Activated CD4-positive, alpha-beta T cell treated with anti-CD3 and anti-CD28 coated beads, Interleukin-2, Interleukin-6, amounts not matched to agents 100 ng/mL and 50 ng/mL, durations not matched to agents 16 hours and 8 hours (primary cell): ENCODE data around the gene FGFBP1.

Experiments
- DNase-seq: peaks from one replicate; pipeline ENCODE4 v3.0.0-alpha.2; 2020

FGFBP1 gene

GRCh38 chr4:15938640-15939039, at the start of gene FGFBP1:
Gene FGFBP1, minus strand, starts transcription at chr4:15938740. Its CDS starts 2,108 bp downstream, at chr4:15936632.
- DNase-seq: no peak

GRCh38 chr4:15988222-15988621, 49.7 kb upstream of the FGFBP1 start:
- DNase-seq: no peak

DNA sequence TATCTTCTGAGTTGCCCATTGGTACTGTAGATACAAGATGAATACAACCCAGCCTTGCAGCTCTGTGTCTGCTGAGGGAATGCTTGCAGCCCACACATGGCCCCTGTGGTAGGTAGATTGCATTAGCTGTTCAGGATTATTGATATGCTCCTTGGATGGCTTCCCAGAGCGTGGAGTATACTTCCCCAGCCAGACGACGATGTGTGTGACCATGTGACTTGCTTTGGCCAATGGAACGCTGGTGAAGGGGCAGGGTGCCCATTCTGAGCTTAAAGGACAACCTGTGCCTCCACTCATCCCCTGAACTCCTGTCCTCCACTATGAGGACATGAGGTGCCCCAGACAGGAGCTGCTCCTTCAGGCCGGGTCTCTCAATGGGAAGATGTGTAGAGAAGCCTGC, 48.4 kb upstream of the FGFBP1 start:
- no peak for DNase-seq

DNA sequence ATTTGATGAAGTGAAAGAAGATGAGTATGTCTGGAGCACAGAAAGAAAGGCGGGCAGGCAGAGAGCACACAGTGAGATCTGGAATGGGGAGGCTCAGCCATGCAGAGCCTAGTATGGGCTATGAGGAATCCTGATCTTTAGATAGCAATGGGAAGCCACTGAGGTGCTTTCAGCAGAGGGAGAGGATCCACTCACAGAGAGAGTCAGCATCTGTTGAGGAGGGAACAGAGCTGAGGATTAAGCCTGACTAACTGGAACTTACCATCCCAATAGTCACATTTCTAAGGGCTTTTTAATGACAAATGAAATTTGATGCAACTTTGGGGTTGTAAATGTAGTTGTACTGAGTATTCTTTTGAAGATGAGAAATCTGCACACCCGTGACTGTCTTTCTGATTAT, 45.1 kb upstream of the FGFBP1 start:
- DNase-seq: no peak

DNA sequence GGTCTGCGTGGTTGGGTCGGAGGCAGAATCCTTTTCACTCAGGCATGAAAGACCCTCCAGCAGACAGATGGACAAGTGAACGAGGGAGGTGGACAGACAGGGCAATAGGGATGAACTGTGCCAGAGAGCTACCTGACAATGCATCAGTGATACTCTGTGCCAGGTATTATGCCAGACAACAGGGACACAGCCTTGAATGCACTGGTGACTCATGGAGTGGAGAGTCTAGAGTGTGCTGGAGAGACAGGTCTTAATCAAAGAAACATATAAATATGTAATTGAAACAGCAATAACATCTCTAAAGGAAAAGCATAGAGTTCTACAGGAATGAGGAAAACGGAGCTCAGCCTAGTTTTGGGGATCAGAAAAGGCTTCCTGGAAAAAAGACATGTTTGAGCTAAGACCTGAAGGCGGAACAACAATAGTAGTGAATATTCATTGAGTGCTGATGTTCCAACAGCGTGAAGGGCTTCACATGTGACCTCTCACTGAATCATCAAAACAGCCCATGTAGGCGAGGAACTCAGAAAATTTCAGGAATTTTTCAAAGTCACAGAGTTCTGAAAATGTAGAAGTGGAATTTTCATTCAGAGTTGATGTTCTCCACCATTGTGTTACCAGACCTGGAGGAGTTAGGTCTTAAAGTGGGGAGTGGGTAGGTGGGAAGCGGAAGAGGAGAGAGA, 44.4 kb upstream of the FGFBP1 start:
- DNase-seq: no peak

- no peak for DNase-seq
Observed at GRCh38 chr4:15976456-15977447, 38.2 kb upstream of the FGFBP1 start.

GRCh38 chr4:15971068-15971801, 32.7 kb upstream of the FGFBP1 start:
- DNase-seq: no peak

DNA sequence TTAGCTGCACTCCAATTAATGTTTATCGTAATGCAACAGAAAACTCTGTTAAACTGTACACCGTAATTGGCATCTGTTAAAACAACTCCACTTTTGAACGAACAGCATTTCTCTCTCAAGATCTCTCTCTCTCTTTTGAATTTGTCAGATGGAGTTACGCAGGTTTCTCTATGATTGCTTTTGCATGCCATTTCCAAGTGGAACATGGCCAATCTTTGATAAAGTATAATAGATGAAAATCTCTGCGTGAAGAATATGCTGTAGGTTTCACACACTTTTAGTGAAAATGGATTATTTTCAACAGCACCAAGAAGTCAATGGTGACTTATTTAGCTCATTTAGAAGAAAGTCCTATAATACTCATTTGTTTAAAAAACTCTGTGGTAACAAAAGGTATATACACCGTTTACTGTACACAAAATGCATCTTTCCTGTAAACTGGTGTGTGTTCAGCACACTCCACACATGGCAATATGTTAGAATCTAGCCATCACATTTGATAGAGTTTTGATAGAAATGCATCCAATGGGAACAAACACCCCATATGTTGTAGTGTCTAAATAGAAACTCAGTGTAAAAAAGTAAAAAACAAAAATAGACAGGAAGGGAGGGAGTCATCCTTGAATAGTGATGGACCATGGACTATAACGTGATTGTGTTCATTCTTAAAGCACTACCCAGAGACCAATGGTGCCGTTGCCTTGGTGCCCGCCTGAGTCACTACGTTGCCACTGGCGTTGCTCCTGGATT, 30.2 kb upstream of the FGFBP1 start:
- DNase-seq: no peak

DNA sequence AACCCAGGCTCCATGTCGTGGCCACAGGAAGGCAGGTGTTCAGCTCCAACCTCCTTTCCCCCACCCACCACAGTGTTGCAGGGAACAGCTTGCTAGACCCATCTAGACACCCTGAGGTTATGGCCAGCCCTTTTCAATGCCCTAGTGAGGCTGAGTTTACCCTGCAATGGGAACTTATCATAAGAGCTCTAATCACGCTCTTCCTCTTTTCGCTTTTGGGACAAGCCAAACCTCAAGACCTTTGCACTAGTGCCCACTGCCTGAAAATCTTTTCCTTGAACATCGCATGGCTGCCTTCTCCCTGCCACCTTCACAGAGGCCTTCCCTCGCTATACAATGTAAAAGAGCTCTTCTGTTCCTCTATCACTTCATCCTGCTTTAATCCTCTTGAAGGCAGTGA, 26.8 kb upstream of the FGFBP1 start:
- no peak for DNase-seq

DNA sequence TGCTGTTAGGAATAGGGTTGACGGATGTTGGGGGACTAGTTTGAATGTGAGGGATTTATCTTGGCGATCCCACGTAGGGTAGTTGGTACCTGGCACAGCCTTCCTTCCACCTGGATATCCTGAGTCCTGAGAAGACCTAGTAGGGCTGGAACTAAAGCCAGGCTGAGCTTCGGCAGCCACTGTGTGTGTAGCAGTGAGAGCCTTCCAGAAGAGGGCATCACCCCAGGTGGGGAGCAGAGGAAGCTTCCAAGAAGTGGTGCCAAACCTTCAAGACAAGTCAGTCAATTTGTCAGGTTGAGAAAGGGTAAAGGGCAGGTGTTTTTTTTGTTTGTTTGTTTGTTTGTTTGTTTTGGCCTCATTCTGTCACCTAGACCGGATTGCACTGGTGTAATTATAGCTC, 25.6 kb upstream of the FGFBP1 start:
- DNase-seq: peak; percentile 3

GRCh38 chr4:15963576-15963975, 25.0 kb upstream of the FGFBP1 start:
- peak; percentile 32 for DNase-seq

GRCh38 chr4:15963001-15963451, 24.5 kb upstream of the FGFBP1 start, which contains the start of gene FGFBP2:
Gene FGFBP2, minus strand, starts transcription at chr4:15963175. Its CDS starts 46 bp downstream, at chr4:15963129.
- DNase-seq: peak; percentile 56

DNA sequence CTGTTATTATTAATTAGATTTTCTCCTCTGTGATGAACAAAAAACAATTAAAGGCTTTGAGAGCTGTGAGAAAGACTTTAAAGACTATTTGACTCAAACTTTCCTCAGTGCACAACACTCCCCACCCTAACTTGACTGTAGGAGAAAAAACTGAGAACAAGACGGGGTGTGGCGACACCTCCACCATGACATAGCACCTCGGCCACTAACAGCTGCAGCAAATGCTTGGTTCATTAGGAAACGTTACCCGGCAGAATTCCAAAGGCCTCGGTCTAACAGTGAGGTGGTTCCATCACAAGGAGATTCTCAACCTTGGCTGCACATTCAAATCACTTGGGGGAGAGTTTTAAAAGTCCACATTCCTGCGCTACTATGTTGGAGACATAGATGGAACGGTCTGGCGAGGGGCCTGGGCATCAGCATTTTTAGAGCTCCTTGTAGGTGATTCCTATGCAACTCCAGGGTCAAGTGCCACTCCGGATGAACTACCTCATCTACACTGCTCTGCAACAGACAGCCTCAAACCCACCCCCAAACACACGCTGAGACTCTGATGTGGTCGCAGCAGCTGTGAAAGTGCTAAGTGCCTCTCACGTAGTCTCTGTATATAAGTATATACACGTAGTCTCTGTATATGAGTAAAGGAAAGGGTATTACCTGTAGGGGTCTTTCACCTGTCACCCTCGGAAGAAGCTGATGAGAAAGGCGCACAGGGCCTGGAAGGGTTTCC, 23.4 kb upstream of the FGFBP1 start:
- DNase-seq: no peak

GRCh38 chr4:15958562-15958961, 20.0 kb upstream of the FGFBP1 start:
- DNase-seq: no peak

DNA sequence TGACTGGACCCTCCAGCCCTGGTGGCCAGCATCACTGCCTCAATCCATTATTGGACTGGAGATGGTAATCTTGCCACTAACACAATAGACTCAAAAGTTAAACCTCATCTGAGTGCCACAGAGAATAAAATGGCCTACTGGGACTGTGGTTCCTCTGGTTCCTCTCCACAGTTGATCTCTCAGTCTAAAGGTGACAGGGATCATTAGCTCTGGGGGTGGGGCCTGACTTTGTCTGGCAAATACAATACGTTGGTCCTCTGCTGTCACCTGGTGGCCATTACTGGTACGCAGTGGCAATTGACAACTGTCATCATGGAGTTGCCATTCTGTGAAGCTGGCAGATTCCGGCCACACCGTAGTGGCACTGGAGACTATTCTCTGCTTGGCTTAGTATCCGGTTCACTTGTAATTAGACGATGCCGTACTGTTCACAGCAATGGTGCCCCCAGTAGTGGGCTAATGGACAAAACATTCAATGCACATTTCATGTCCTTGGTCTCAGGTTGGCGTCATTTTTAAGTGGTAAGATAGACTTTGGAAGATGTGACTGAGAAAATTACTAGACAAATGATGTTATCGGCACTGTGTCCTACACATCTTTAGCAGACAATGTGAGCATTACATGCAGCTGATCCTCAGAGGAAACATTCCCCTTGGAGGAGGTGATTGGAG, 17.8 kb upstream of the FGFBP1 start:
- DNase-seq: peak; percentile 77

- DNase-seq: no peak
Observed at GRCh38 chr4:15955670-15956069, 17.1 kb upstream of the FGFBP1 start.

DNA sequence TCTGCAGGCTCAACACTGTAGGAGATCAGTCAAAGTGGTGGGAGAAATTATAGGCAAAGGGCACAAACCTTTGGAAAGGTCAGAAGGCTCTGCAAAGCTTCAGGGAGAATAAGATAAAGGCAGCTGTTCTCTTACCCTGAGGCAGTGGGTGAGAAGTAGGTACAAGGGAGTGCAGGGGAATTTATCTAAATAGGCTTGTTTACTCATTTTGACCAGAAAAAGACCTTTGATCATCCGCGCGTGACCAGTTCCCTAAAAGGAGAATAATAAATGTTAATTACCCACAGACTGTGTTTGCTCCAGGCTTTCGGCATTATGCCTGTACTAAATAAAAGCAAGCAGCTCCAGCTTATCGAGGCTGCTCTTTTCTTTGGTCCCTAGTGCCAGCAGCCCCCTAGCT, 15.1 kb upstream of the FGFBP1 start:
- DNase-seq: no peak

DNA sequence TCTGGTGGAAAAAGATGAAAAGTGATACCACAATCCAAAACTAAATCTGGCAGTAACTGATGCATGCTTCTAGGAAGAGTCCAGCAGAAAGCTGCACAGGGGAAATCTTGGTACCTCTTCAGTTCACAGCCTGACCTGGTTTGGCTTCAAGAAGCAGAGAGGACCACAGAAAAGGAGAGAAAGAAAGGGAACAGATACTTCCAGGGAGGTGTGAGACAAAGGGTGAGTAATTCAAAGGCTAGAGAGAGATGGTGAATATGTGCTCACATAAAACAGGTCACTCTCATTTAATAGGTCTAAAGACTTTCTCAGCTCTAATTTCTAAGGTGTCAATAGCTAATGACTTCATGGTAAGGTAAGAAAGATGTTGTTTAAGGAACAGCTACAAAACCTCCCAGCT, 13.2 kb upstream of the FGFBP1 start:
- DNase-seq: no peak

- no peak for DNase-seq
Observed at GRCh38 chr4:15948826-15949225, 10.3 kb upstream of the FGFBP1 start.

DNA sequence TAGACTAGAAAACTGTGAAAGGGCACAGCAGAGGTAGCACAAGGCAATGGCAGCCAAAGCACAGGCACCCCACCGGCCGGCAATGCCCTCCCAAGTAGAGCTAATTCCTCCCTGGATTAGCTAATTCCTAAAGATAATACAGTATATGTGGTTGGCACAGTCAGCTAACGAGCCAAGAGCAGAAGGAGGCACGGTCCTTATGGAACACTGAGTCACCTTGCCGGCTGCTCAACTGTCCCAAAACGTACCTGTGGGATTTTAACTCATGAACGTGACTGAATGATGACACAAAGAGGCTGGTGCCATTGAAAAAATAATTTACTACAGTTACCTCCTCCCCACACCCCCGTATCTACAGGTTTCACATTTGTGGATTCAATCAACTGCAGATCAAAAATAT, 9.1 kb upstream of the FGFBP1 start:
- no peak for DNase-seq

- no peak for DNase-seq
Observed at GRCh38 chr4:15945516-15945915, 7.0 kb upstream of the FGFBP1 start.
